ENCODE results near the gene CLASP2. TPM values are rescaled to one million over a fixed set of nuclear protein-coding genes. Genes with fewer than 3 reads are reported as not detected.

Gene CLASP2
- total and polyA plus RNA-seq, 2 of the 4 experiments (the other 2 are of a cell fraction), result 11.9 to 49.1 TPM

GRCh38 chr3:33541918-33542317 is 176.1 kb downstream of the CLASP2 start:
- Histone ChIP-seq H2BK5ac (ENCODE audit: low read depth, low read length, poor library complexity, severe bottlenecking) (no peak overlapping the region), H2AFZ (replicated peaks; ENCODE audit: low read length, poor library complexity) (no peak overlapping the region), H3K4me1 (ENCODE audit: control insufficient read depth, insufficient read depth, low read length) (no peaks in the 10 kb centered on the region), H3K9me1 (ENCODE audit: insufficient read depth, low read length) (no peaks in the 10 kb centered on the region), H3K4ac (ENCODE audit: low read depth, low read length) (no peak overlapping the region), H2BK120ac (ENCODE audit: low read depth, low read length) (no peak overlapping the region), H3K36me3 (ENCODE audit: control insufficient read depth, insufficient read depth, low read length) (peaks cover 3% of the 10 kb centered on the region; the same call in 1 of the 2 replicates), H2BK20ac (ENCODE audit: low read depth, low read length) (no peak overlapping the region), H3K79me1 (ENCODE audit: low read depth in 1 of 2, low read length in 2 of 2) (no peaks in the 10 kb centered on the region), H3K27me3 (ENCODE audit: control insufficient read depth, insufficient read depth, low read length) (no peaks in the 10 kb centered on the region), H3K4me3 (ENCODE audit: insufficient read depth, low read depth, low read length) (no peak overlapping the region), H3K9me3 (ENCODE audit: control insufficient read depth, insufficient read depth, low read length) (no peaks in the 10 kb centered on the region), H2AK9ac (replicated peaks; ENCODE audit: low read depth, low read length, poor library complexity) (no peak overlapping the region), H3K9ac (ENCODE audit: low read depth, low read length) (no peak overlapping the region), H4K8ac (ENCODE audit: low read depth in 2 of 2, low read length in 2 of 2) (no peak overlapping the region), H3K27ac (ENCODE audit: insufficient read depth, low read length) (no peak overlapping the region), H3K14ac (replicated peaks; ENCODE audit: low read depth, low read length) (no peak overlapping the region), H3K56ac (ENCODE audit: extremely low read depth, insufficient read depth, low read length) (no peak overlapping the region), H3K23ac (ENCODE audit: low read depth, low read length) (no peak overlapping the region), H4K20me1 (ENCODE audit: insufficient read depth, low read length) (no peaks in the 10 kb centered on the region), H3K18ac (ENCODE audit: low read depth, low read length) (no peak overlapping the region), H4K91ac (ENCODE audit: insufficient read depth, low read depth, low read length) (no peak overlapping the region), H3K4me2 (ENCODE audit: low read depth, low read length) (no peak overlapping the region), H4K5ac (ENCODE audit: low read depth, low read length) (no peak overlapping the region), H2AK5ac (ENCODE audit: low read depth, low read length) (no peak overlapping the region), H2BK15ac (ENCODE audit: low read depth, low read length) (no peak overlapping the region)
- DNase-seq (peak; percentile 3), ATAC-seq (ENCODE audit: low read depth) (no peak)
- dilution Hi-C loops (cut with HindIII; ENCODE audit: low sequenced_read_pairs, unreplicated experiment) (no loop called here), intact Hi-C loops (cut with micrococcal nuclease) (no loop called here), in situ Hi-C loops (cut with MboI; ENCODE audit: low sequenced_read_pairs) (no loop called here)
- no TSS peak for BruUV-seq (replicated peaks)
- TF ChIP-seq CTCF (conservative IDR thresholded peaks at IDR 0.05; ENCODE audit: low read depth, low read length) (no peak), RFX5 (IDR thresholded peaks at IDR 0.05; ENCODE audit: low read depth, low read length) (no peak), POLR2A (IDR thresholded peaks at IDR 0.05; ENCODE audit: low read depth, low read length) (no peak), MXI1 (IDR thresholded peaks at IDR 0.05; ENCODE audit: borderline replicate concordance, low read depth, low read length) (no peak), ELK1 (IDR thresholded peaks at IDR 0.05; ENCODE audit: borderline replicate concordance, low read depth, low read length) (no peak), RAD21 (IDR thresholded peaks at IDR 0.05; ENCODE audit: low read length) (no peak), MAZ (IDR thresholded peaks at IDR 0.05; ENCODE audit: borderline replicate concordance, low read depth, low read length) (no peak), SMC3 (IDR thresholded peaks at IDR 0.05; ENCODE audit: low read depth, low read length) (no peak), CEBPB (IDR thresholded peaks at IDR 0.05; ENCODE audit: low read depth, low read length) (no peak), MAFK (IDR thresholded peaks at IDR 0.05; ENCODE audit: low read depth, low read length) (no peak), FOS (IDR thresholded peaks at IDR 0.05; ENCODE audit: low read depth, low read length) (no peak), RCOR1 (IDR thresholded peaks at IDR 0.05; ENCODE audit: insufficient replicate concordance, low read length) (no peak), CHD1 (IDR thresholded peaks at IDR 0.05; ENCODE audit: low read depth, low read length) (no peak), NFE2L2 (IDR thresholded peaks at IDR 0.05; ENCODE audit: low read depth, low read length) (no peak), BHLHE40 (IDR thresholded peaks at IDR 0.05; ENCODE audit: low read depth, low read length) (no peak)
- TF ChIP-seq, protein P1, sequence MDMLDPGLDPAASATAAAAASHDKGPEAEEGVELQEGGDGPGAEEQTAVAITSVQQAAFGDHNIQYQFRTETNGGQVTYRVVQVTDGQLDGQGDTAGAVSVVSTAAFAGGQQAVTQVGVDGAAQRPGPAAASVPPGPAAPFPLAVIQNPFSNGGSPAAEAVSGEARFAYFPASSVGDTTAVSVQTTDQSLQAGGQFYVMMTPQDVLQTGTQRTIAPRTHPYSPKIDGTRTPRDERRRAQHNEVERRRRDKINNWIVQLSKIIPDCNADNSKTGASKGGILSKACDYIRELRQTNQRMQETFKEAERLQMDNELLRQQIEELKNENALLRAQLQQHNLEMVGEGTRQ (IDR thresholded peaks at IDR 0.05; ENCODE audit: low read depth, low read length), result no peak
- POLR2A ChIA-PET (ENCODE audit: unreplicated experiment), result no interaction called here
- CTCF ChIA-PET, result interaction anchor here (0.6 kb wide), 1 partner anchor 222 kb away, joined by 3 read pairs; no protein-coding TSS in a partner anchor

Data from IMR-90 (cell line).